Measurements from ENCODE around the gene EIPR1.
"Not testable (repeated sequence)": the region's sequence is repeated elsewhere in the genome, so short reads cannot be mapped to it uniquely, and the experiment has no call there.

EIPR1 gene

GRCh38 chr2:3208179-3208578 lies 169.4 kb downstream of the EIPR1 start:
- no peak for DNase-seq

DNA sequence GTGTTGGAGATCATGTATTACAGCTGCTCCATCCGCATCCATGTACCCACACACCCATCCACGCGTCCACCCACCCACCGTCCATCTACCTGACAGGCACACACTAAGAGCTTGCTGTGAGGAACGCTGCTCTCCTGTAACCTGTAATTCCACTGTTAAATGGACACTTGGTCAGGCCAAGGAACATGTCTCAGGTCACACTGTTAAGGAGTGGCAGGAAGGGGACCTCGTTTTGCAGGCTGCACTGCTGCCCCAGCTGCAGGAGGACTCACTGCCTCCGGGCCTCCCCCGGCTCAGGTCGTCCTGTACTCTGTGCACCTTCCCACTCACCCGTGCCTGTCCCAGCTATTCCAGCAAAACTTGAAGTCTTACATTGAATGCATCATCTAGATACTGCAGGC lies 170.5 kb downstream of the EIPR1 start:
- DNase-seq = no peak

DNA sequence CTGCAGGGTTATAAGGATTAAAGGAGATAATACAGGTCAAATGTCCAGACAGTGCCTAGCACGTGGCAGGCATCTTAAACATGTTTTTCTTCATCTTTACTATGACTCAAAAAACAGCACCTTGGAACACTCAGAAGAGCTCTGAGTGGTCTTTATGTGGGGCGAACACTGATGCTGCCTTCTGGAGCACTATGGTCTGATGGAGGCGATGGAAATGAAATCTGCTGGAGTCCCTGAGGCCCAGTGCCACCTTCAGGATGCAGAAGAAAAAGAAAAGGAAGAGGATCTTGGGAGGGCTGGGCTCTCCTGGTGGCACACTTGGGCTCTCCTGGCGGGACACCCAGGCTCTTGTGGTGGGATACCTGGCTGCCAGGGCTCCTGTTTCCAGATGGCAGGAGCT lies 171.8 kb downstream of the EIPR1 start:
- no peak for DNase-seq

DNA sequence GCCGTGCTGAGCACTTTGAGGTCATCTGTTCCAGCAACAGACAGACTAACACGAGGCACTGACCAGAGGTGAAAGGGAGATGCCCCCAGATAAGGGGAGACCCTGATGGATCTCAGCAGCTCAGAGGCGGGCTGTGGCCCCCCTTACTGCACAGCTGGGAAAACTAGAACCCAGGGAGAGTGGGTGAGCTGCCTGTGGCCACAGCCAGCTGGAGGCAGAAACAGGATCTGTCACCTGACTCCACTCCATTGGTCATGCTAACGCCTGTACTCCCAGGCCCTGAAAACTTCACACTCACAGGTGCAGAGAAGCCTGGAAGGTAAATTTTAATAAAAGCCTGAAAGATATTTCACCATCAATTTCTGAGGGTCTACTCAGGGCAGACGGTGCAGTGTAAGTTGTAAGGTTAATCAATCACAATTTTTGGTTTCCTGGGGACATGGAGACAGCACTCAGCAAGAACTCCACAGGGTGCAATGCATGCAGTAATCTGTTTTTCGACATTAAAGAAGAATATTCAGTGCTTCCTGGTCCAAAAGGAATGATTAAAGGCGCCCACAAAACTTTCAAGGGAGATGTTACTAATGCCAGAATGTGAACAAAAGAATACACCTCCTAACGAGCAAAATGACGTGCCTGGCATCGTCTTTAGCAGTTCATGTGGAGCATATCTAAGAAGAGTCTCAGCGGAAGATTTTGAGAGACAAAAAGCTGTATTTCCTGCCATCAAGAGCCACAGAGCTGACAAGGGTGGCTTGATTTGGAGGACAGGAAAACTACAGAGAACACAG lies 173.4 kb downstream of the EIPR1 start:
- no peak for DNase-seq

GRCh38 chr2:3203497-3204019 lies 174.1 kb downstream of the EIPR1 start:
- DNase-seq = no peak

GRCh38 chr2:3202926-3203325 lies 174.7 kb downstream of the EIPR1 start:
- DNase-seq = no peak

DNA sequence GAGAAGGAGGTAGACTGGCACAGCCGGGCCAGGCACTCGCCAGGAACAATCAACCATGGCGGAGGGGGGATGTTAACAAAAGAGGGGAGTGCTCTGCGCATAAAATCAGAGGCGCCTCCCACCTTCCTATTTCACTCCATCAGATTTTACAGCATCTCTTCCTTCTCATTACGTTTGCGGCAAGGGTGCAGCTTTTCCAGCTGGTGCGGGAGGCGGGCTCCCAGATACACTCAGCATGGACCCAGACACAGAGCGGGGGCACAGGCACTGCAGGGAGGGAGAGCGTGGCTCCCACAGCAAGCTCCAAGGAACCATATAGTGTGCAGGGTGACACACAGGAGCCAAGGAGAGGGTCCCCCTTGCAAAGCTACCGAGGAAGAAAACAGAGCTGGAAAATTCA lies 176.3 kb downstream of the EIPR1 start:
- DNase-seq = no peak

DNA sequence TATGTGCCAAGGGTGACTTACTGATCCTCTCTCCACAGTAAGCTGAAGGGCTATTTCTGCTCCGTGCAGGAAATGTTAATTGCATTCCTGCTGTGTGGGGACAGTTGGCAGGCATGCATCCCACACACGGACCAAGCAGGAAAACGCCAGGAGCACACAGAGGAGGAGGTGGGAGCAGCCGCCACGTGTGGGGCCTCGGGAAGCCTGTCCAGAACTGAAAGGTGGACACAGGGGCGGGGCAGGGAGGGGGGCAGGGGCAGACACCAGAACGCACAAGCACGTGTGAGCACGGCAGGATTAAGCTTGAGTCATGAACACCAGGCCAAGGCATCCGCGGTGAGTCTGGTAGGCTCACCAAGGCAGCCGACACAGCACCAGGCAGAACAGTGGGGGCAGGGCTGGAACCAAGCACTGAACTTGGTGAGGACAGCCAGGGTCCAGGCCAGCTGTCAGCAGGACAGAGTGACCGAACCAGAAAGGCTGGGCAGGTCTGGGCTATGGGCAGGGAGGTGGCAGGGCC lies 177.1 kb downstream of the EIPR1 start:
- no peak for DNase-seq

GRCh38 chr2:3199627-3200345 lies 177.8 kb downstream of the EIPR1 start:
- DNase-seq = no peak

GRCh38 chr2:3198671-3199192 lies 178.9 kb downstream of the EIPR1 start:
- DNase-seq = not testable (repeated sequence)

DNA sequence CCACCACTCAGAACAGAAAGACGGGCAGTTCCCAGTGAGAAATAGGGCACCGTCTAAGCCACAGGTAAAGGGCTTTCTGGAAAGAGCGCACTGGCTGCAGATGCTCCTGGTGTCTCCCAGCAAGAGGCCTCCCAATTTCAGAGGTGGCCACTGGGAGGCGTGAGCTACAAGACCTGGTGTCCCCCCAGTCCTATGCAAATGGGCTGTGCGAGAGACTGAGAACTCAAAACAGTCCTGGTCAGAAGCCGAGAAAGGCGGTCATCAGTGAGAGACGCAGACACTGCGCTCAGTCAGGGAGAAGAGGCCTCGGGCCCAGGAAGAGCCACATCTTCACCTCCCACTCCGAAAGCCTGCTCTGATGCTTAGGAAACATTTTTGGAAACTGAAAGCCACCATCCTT lies 179.5 kb downstream of the EIPR1 start:
- peak; percentile 31 for DNase-seq

DNA sequence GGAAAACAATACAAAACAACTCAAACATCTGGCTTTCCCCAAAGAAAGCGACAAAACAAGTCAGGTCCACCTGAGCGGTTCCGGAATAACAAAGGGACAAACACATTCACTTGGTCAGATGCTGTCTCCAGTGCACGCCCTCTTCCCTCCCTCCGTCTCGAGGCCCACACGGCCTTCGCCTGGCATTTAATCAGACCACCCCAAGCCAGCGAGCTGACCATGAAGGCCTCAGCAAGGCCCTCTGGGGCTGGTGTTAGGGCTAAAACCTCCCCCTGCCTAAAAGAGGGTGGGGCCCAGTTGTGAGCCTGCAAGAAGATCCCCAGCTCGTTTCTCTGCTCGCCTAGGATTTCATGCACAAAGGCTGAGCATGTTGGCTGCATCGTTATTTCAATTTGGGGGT lies 180.3 kb downstream of the EIPR1 start:
- no peak for DNase-seq

- DNase-seq = no peak
Measured at GRCh38 chr2:3196716-3197115, 180.9 kb downstream of the EIPR1 start.

DNA sequence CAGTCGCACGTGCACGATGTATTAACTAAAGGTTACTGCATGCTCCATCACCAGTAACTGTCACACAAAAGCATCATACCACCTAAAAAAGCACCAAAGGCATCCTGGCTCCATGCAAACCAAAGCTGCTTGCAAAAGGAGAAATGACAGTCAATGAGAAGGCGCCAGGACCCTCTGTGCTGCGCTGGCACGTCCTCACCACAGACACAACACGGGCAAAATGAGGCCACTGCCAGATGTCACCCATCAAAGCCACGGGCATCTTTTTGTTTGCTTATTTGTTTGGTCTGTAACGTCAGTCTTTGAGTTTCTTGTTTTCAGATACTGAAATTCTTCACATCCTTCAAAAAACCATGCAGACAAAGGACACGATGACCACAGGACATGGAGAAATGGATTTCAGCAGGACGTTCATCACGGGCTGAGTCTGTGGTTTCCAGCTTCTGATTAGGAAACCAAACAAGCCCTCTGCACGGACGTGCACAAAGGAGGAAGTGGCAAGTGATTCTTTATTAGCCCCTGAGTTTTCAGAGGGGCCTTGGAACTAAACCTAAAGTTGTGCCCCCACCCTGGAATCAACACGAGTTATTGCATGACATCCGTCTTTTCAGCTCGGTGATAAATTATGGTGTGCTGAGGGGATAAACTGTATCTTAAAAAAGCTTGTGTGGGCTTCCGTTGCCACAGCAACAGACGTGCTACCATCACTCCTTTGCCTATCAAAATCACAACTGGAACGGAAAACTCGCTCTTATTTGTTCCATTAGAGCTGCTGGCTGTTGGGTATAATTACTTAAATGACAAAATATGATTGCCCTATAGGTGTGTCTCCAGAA lies 181.8 kb downstream of the EIPR1 start:
- DNase-seq = no peak

GRCh38 chr2:3194828-3195227 lies 182.8 kb downstream of the EIPR1 start:
- no peak for DNase-seq

GRCh38 chr2:3193443-3194330 lies 183.9 kb downstream of the EIPR1 start:
- DNase-seq = no peak

GRCh38 chr2:3192920-3193319 lies 184.7 kb downstream of the EIPR1 start:
- no peak for DNase-seq

DNA sequence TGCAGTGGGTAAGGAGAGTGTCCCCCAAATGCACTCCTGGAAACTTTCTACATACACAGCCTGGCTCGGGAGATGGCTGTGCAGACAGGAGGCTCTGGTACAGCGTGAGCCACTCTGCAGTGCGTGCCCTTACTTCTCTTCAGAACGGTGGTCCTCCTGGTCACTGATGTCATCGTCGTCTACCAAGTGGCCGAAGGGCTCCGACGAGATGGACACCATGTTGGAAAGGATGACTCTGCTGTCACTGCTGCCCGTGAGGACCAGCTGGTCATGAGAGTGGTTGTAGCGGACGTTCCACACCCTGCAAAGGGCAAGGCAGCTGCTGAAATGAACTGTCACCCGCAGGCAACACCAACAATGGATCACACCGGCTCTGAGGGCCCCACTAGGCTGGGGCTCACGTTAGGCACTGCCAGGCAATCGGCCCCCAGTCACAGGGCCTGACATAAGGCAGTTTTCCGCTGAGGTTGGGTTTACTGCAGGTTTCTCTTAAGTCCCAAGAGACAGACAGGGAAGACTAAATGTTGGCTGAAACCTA lies 185.3 kb downstream of the EIPR1 start:
- no peak for DNase-seq

GRCh38 chr2:3189961-3190360 lies 187.7 kb downstream of the EIPR1 start:
- DNase-seq = no peak

- DNase-seq = no peak
Measured at GRCh38 chr2:3189076-3189591, 188.5 kb downstream of the EIPR1 start.

- DNase-seq = no peak
Measured at GRCh38 chr2:3188405-3188946, 189.1 kb downstream of the EIPR1 start.

All from activated naive CD4-positive, alpha-beta T cell treated with Interleukin-2 at 50 U/mL for 16 hours (primary cell).